Measurements from ENCODE around the gene EAPP. TPM values are rescaled to one million over a fixed set of nuclear protein-coding genes. Genes with fewer than 3 reads are reported as not detected.

The EAPP gene
- total and polyA plus RNA-seq, 2 of the 13 experiments (the other 11 are each of a cell fraction or from before 2014, with no cell fraction given): 68.7 to 110 TPM

GRCh38 chr14:34538096-34538495 lies 1.4 kb downstream of the EAPP start (continued):
- TF ChIP-seq ZMYM2 (CRISPR knock-in tag; IDR thresholded peaks at IDR 0.05) (peak; percentile 64; the same call in 1 of the 2 replicates), DMAP1 (CRISPR knock-in tag; IDR thresholded peaks at IDR 0.05) (0 out of 2 replicates have a peak, but pooled peaks have one; percentile 41), FOXO1 (CRISPR knock-in tag; IDR thresholded peaks at IDR 0.05) (0 out of 2 replicates have a peak, but pooled peaks have one; percentile 14), ERF (CRISPR knock-in tag; IDR thresholded peaks at IDR 0.05) (0 out of 2 replicates have a peak, but pooled peaks have one; percentile 28), CENPX (CRISPR knock-in tag; IDR thresholded peaks at IDR 0.05) (0 out of 2 replicates have a peak, but pooled peaks have one; percentile 16), FOXK1 (CRISPR knock-in tag; IDR thresholded peaks at IDR 0.05; ENCODE audit: borderline replicate concordance, low read depth) (0 out of 2 replicates have a peak, but pooled peaks have one; percentile 37), ZNF547 (CRISPR knock-in tag; IDR thresholded peaks at IDR 0.05) (peak; percentile 40; the same call in 1 of the 2 replicates), NRL (CRISPR knock-in tag; IDR thresholded peaks at IDR 0.05; ENCODE audit: borderline replicate concordance) (peak; percentile 19; the same call in 1 of the 2 replicates), ATF4 (CRISPR knock-in tag; IDR thresholded peaks at IDR 0.05) (0 out of 4 replicates have a peak, but pooled peaks of 1 of the 2 experiments have one; percentile 32), ZMYM3 (CRISPR knock-in tag; IDR thresholded peaks at IDR 0.05) (peak; percentile 43; the same call in 1 of the 2 replicates)

- Histone ChIP-seq H3K4me3 (replicated peaks in 1 of 3; ENCODE audit: insufficient read depth in 1 of 3, low read depth in 2 of 3, low read length in 3 of 3) (peak overlapping the region in 1 of 3 experiments; percentile 99; a peak in 2 of 6 replicates), H2AFZ (ENCODE audit: low read length) (no peak overlapping the region), H3K79me2 (ENCODE audit: insufficient read depth, low read length) (peaks cover 28% of the 10 kb centered on the region), H3K4me2 (ENCODE audit: low read depth, low read length) (peak overlapping the region; percentile 82), H3K4me1 (ENCODE audit: insufficient read depth, low read length) (peaks cover 25% of the 10 kb centered on the region), H3K27me3 (ENCODE audit: control insufficient read depth in 1 of 2, insufficient read depth in 2 of 2, low read length in 2 of 2) (peaks cover 0 to 4% of the 10 kb centered on the region in 2 experiments; a peak in 1 of 5 replicates), H3K27ac (ENCODE audit: extremely low read length, insufficient read depth, low read length) (no peak overlapping the region), H3K36me3 (replicated peaks in 1 of 2; ENCODE audit: control insufficient read depth in 1 of 2, insufficient read depth in 2 of 2, low read length in 2 of 2) (peaks cover 17 to 34% of the 10 kb centered on the region in 2 experiments), H3K9me3 (ENCODE audit: low read length) (no peaks in the 10 kb centered on the region), H4K20me1 (ENCODE audit: insufficient read depth, low read length) (no peaks in the 10 kb centered on the region; the same call in 1 of the 2 replicates), H3K9ac (ENCODE audit: insufficient read depth, low read depth, low read length) (peak overlapping the region; percentile 100; the same call in 1 of the 2 replicates)
- ATAC-seq: no peak
- WGBS (ENCODE audit: low lambda C conversion rate): 97% methylated on average over 4 of the region's 4 CpGs
- no peak for FAIRE-seq
- in situ Hi-C loops (cut with HindIII; ENCODE audit: extremely low pct_ligation_motif_present, low pct_unique_long_range_greater_than_20kb): no loop called here
- CTCF ChIA-PET (ENCODE audit: low intra/inter-chr PET ratio, low total read pairs): no interaction called here
- no peak for DNase-seq (ENCODE audit: low spot score)
- no TSS peak for BruUV-seq (replicated peaks)
- POLR2A ChIA-PET: interaction anchor here (1.3 kb wide), 1 partner anchor 79 kb away, joined by 4 read pairs; no protein-coding TSS in a partner anchor
- intact Hi-C loops (cut with micrococcal nuclease; ENCODE audit: unreplicated experiment): loop anchor here (5.0 kb wide), 4 partner anchors 40 to 205 kb away; partner anchors contain the start of gene SPTSSA
- no peak for TF ChIP-seq ZSCAN31 (CRISPR knock-in tag; IDR thresholded peaks at IDR 0.05; ENCODE audit: low read depth)
- 0 out of 2 replicates have a peak, but pooled peaks have one; percentile 27 for TF ChIP-seq GMEB1 (CRISPR knock-in tag; IDR thresholded peaks at IDR 0.05; ENCODE audit: borderline replicate concordance)
- TF ChIP-seq ARID2 (CRISPR knock-in tag; IDR thresholded peaks at IDR 0.05; ENCODE audit: borderline replicate concordance): no peak
- TF ChIP-seq ZNF280D (CRISPR knock-in tag; IDR thresholded peaks at IDR 0.05): peak; percentile 44; the same call in 1 of the 2 replicates
- TF ChIP-seq ZNF253 (CRISPR knock-in tag; IDR thresholded peaks at IDR 0.05; ENCODE audit: borderline replicate concordance): no peak
Measured at GRCh38 chr14:34537677-34538009, 1.9 kb downstream of the EAPP start.
